ENCODE measurements around the gene ZBTB45. TPM values are rescaled to one million over a fixed set of nuclear protein-coding genes. Genes with fewer than 3 reads are reported as not detected.
A peak's percentile ranks its signal among the peaks of the same experiment; 100 is the strongest.

The ZBTB45 gene
- total and polyA plus RNA-seq, 3 experiments from 2014 or later: 4.8 to 16.1 (median 15.0) TPM

- H3K36me3 ChIP-seq (ENCODE audit: insufficient read depth, low read length): peaks cover 68% of the 10 kb centered on the region
- H3K27ac ChIP-seq (ENCODE audit: low read depth, low read length): no peak overlapping the region
- ChIA-PET CTCF (interaction anchor here (1.5 to 1.9 kb wide), 2 partner anchors 27 to 33 kb away, joined by 3 to 14 read pairs; partner anchors contain the start of gene ZBTB45), POLR2A (no interaction called here)
- H3K27ac Mint-ChIP-seq: peak overlapping the region in 3 of 8 donors; percentile 66 to 98 (median 85)
- H3K36me3 Mint-ChIP-seq: peaks cover 5 to 79% (median 17%) of the 10 kb centered on the region in 3 donors
- H3K4me1 Mint-ChIP-seq: peaks cover 36 to 47% (median 37%) of the 10 kb centered on the region in 3 donors
- peaks cover 8 to 13% of the 10 kb centered on the region in 2 donors for H3K27me3 Mint-ChIP-seq
- no peaks in the 10 kb centered on the region for H3K27me3 ChIP-seq (ENCODE audit: insufficient read depth, low read length, poor library complexity, severe bottlenecking)
- no peaks in the 10 kb centered on the region for H3K9me3 ChIP-seq (ENCODE audit: low read length)
- peaks cover 0 to 1% (median 0%) of the 10 kb centered on the region in 5 donors for H3K9me3 Mint-ChIP-seq
- peaks cover 23% of the 10 kb centered on the region for H3K4me1 ChIP-seq (ENCODE audit: insufficient read depth, low read length)
- H3K4me3 Mint-ChIP-seq: peak overlapping the region in 4 of 7 donors; percentile 79 to 93 (median 90)
- no peak overlapping the region for H3K4me3 ChIP-seq (ENCODE audit: low read length)
- no peak for DNase-seq
Observed at GRCh38 chr19:58547323-58548312, 28.0 kb upstream of the ZBTB45 start.

GRCh38 chr19:58546019-58546530 lies 26.5 kb upstream of the ZBTB45 start:
- Mint-ChIP-seq H3K9me3 (peaks cover 0 to 1% (median 0%) of the 10 kb centered on the region in 5 donors), H3K27me3 (peaks cover 12% of the 10 kb centered on the region in 2 donors), H3K4me1 (peaks cover 33 to 44% (median 34%) of the 10 kb centered on the region in 3 donors), H3K36me3 (peaks cover 5 to 63% (median 14%) of the 10 kb centered on the region in 3 donors), H3K27ac (peak overlapping the region; percentile 76 to 98 (median 93)), H3K4me3 (peak overlapping the region; percentile 87 to 94 (median 92))
- H3K27ac ChIP-seq (ENCODE audit: low read depth, low read length): peak overlapping the region; percentile 84
- no peak for DNase-seq
- H3K36me3 ChIP-seq (ENCODE audit: insufficient read depth, low read length): peaks cover 55% of the 10 kb centered on the region
- H3K4me3 ChIP-seq (ENCODE audit: low read length): peak overlapping the region; percentile 59
- ChIA-PET CTCF (interaction anchor here (1.9 to 3.6 kb wide), 2 partner anchors 25 to 26 kb away, joined by 14 to 29 read pairs; partner anchors contain the start of gene ZBTB45), POLR2A (interaction anchor here (0.6 to 2.8 kb wide), 2 partner anchors 8 to 9 kb away, joined by 5 to 26 read pairs; partner anchors contain the start of gene CHMP2A)
- H3K4me1 ChIP-seq (ENCODE audit: insufficient read depth, low read length): peaks cover 23% of the 10 kb centered on the region
- no peaks in the 10 kb centered on the region for H3K27me3 ChIP-seq (ENCODE audit: insufficient read depth, low read length, poor library complexity, severe bottlenecking)
- H3K9me3 ChIP-seq (ENCODE audit: low read length): no peaks in the 10 kb centered on the region

GRCh38 chr19:58545286-58546018 lies 25.8 kb upstream of the ZBTB45 start:
- H3K4me3 ChIP-seq (ENCODE audit: low read length): peak overlapping the region; percentile 59
- H3K9me3 Mint-ChIP-seq: peaks cover 0 to 1% (median 0%) of the 10 kb centered on the region in 5 donors
- H3K27ac Mint-ChIP-seq: peak overlapping the region; percentile 76 to 98 (median 93)
- H3K9me3 ChIP-seq (ENCODE audit: low read length): no peaks in the 10 kb centered on the region
- no peak for DNase-seq
- ChIA-PET POLR2A (interaction anchor here (0.6 to 2.8 kb wide), 4 partner anchors 8 to 25 kb away, joined by 5 to 28 read pairs (median 22); partner anchors contain the start of genes CHMP2A and ZBTB45), CTCF (interaction anchor here (0.7 to 3.6 kb wide), 3 partner anchors 9 to 31 kb away, joined by 4 to 29 read pairs (median 12); partner anchors contain the start of gene ZBTB45)
- H3K4me1 Mint-ChIP-seq: peaks cover 30 to 44% (median 34%) of the 10 kb centered on the region in 3 donors
- peak overlapping the region; percentile 84 for H3K27ac ChIP-seq (ENCODE audit: low read depth, low read length)
- H3K36me3 ChIP-seq (ENCODE audit: insufficient read depth, low read length): peaks cover 49% of the 10 kb centered on the region
- peaks cover 5 to 57% (median 13%) of the 10 kb centered on the region in 3 donors for H3K36me3 Mint-ChIP-seq
- H3K4me3 Mint-ChIP-seq: peak overlapping the region; percentile 87 to 94 (median 92)
- H3K27me3 Mint-ChIP-seq: peaks cover 12% of the 10 kb centered on the region in 2 donors
- H3K4me1 ChIP-seq (ENCODE audit: insufficient read depth, low read length): peaks cover 23% of the 10 kb centered on the region
- no peaks in the 10 kb centered on the region for H3K27me3 ChIP-seq (ENCODE audit: insufficient read depth, low read length, poor library complexity, severe bottlenecking)

GRCh38 chr19:58544591-58545285 lies 25.1 kb upstream of the ZBTB45 start:
- peak overlapping the region; percentile 15 to 99 (median 94) for H3K27ac Mint-ChIP-seq
- Histone ChIP-seq H3K36me3 (ENCODE audit: insufficient read depth, low read length) (peaks cover 41% of the 10 kb centered on the region), H3K4me1 (ENCODE audit: insufficient read depth, low read length) (peaks cover 23% of the 10 kb centered on the region), H3K27me3 (ENCODE audit: insufficient read depth, low read length, poor library complexity, severe bottlenecking) (no peaks in the 10 kb centered on the region), H3K4me3 (ENCODE audit: low read length) (peak overlapping the region; percentile 59), H3K9me3 (ENCODE audit: low read length) (no peaks in the 10 kb centered on the region), H3K27ac (ENCODE audit: low read depth, low read length) (peak overlapping the region; percentile 84)
- DNase-seq: peak in 3 of 5 donors; percentile 72 to 88 (median 74)
- peaks cover 0 to 1% (median 0%) of the 10 kb centered on the region in 5 donors for H3K9me3 Mint-ChIP-seq
- H3K4me1 Mint-ChIP-seq: peaks cover 30 to 42% (median 34%) of the 10 kb centered on the region in 3 donors
- peaks cover 12% of the 10 kb centered on the region in 2 donors for H3K27me3 Mint-ChIP-seq
- ChIA-PET CTCF (interaction anchor here (0.7 to 3.6 kb wide), 4 partner anchors 9 to 37 kb away, joined by 3 to 29 read pairs (median 8); partner anchors contain the start of gene ZBTB45), POLR2A (interaction anchor here (1.2 to 2.8 kb wide), 4 partner anchors 10 to 24 kb away, joined by 7 to 28 read pairs (median 22); partner anchors contain the start of genes CHMP2A, UBE2M and ZBTB45)
- peaks cover 5 to 50% (median 13%) of the 10 kb centered on the region in 3 donors for H3K36me3 Mint-ChIP-seq
- peak overlapping the region; percentile 89 to 96 (median 94) for H3K4me3 Mint-ChIP-seq

GRCh38 chr19:58543826-58544590 lies 24.4 kb upstream of the ZBTB45 start, which contains the start of gene TRIM28:
Gene TRIM28 (plus strand): TSS chr19:58544064. CDS start chr19:58544758, 694 bp downstream.
- Histone ChIP-seq H3K36me3 (ENCODE audit: insufficient read depth, low read length) (peaks cover 34% of the 10 kb centered on the region), H3K4me3 (ENCODE audit: low read length) (peak within 1 kb of the TSS; percentile 71), H3K27me3 (ENCODE audit: insufficient read depth, low read length, poor library complexity, severe bottlenecking) (no peaks in the 10 kb centered on the region), H3K4me1 (ENCODE audit: insufficient read depth, low read length) (peaks cover 24% of the 10 kb centered on the region), H3K27ac (ENCODE audit: low read depth, low read length) (peak within 1 kb of the TSS; percentile 84), H3K9me3 (ENCODE audit: low read length) (no peaks in the 10 kb centered on the region)
- DNase-seq: peak; percentile 100
- ChIA-PET POLR2A (interaction anchor here (1.0 to 2.8 kb wide), 5 partner anchors 8 to 24 kb away, joined by 3 to 28 read pairs (median 17); partner anchors contain the start of genes CHMP2A, UBE2M and ZBTB45), CTCF (interaction anchor here (1.1 to 3.6 kb wide), 4 partner anchors 11 to 38 kb away, joined by 3 to 29 read pairs (median 8); partner anchors contain the start of genes CHMP2A and ZBTB45)
- H3K36me3 Mint-ChIP-seq: peaks cover 5 to 43% (median 13%) of the 10 kb centered on the region in 3 donors
- peaks cover 14 to 17% of the 10 kb centered on the region in 2 donors for H3K27me3 Mint-ChIP-seq
- peaks cover 31 to 42% (median 36%) of the 10 kb centered on the region in 3 donors for H3K4me1 Mint-ChIP-seq
- peaks cover 0 to 1% (median 0%) of the 10 kb centered on the region in 5 donors for H3K9me3 Mint-ChIP-seq
- H3K4me3 Mint-ChIP-seq: peak within 1 kb of the TSS; percentile 89 to 96 (median 94)
- H3K27ac Mint-ChIP-seq: peak within 1 kb of the TSS; percentile 98 to 100 (median 99)

Data from CD8-positive, alpha-beta memory T cell (primary cell).